Daoy (cell line): ENCODE results near the gene KRTAP5-7. TPM values are rescaled to one million over a fixed set of nuclear protein-coding genes. Genes with fewer than 3 reads are reported as not detected.

Source experiments
- total RNA-seq: library from RNA; depleted of rRNA; stranded (reverse); fragments of >200 nt; shearing (Covaris generic); gene quantifications from 2 replicates; pipeline ENCODE4 v1.2.3, GENCODE V29; 2014; rRNA removed

KRTAP5-7 gene
- total RNA-seq, 1 experiment from 2014 or later, result not detected

Other genes starting within 250 kb of the KRTAP5-7 start
- 34.9 and 39.2 TPM in 2 replicates for gene DHCR7, start 78.9 kb upstream of the KRTAP5-7 start, total RNA-seq
- 21.1 and 34.9 TPM in 2 replicates for gene NADSYN1, start 74.1 kb upstream of the KRTAP5-7 start, total RNA-seq
- not detected in 2 replicates for gene KRTAP5-8, start 10.8 kb downstream of the KRTAP5-7 start, total RNA-seq
- not detected in 2 replicates for gene KRTAP5-9, start 21.2 kb downstream of the KRTAP5-7 start, total RNA-seq
- not detected in 2 replicates for gene KRTAP5-10, start 38.3 kb downstream of the KRTAP5-7 start, total RNA-seq
- not detected in 2 replicates for gene KRTAP5-11, start 55.6 kb downstream of the KRTAP5-7 start, total RNA-seq